Measurements from ENCODE around the gene KDSR.

The KDSR gene

GRCh38 chr18:63321291-63321690 lies 45.7 kb downstream of the KDSR start:
- no peak for DNase-seq (ENCODE audit: low read depth in 2 of 2)

- no peak for DNase-seq (ENCODE audit: low read depth in 2 of 2)
Observed at GRCh38 chr18:63320975-63321265, 46.1 kb downstream of the KDSR start.

- DNase-seq (ENCODE audit: low read depth in 2 of 2) = peak; percentile 23 to 78
Observed at GRCh38 chr18:63320123-63320974, 46.7 kb downstream of the KDSR start.

- peak in 1 of 2 donors; percentile 75 for DNase-seq (ENCODE audit: low read depth in 2 of 2)
Observed at GRCh38 chr18:63319383-63320122, 47.5 kb downstream of the KDSR start, which contains the start of gene BCL2. Gene BCL2 (minus strand): TSS chr18:63319769.

GRCh38 chr18:63318889-63319382 lies 48.1 kb downstream of the KDSR start:
- no peak for DNase-seq (ENCODE audit: low read depth in 2 of 2)

GRCh38 chr18:63317982-63318888 lies 48.8 kb downstream of the KDSR start:
- DNase-seq (ENCODE audit: low read depth in 2 of 2) = peak; percentile 57 to 68

- no peak for DNase-seq (ENCODE audit: low read depth in 2 of 2)
Observed at GRCh38 chr18:63317556-63317946, 49.5 kb downstream of the KDSR start.

- DNase-seq (ENCODE audit: low read depth in 2 of 2) = no peak
Observed at GRCh38 chr18:63316612-63317555, 50.1 kb downstream of the KDSR start.

GRCh38 chr18:63315876-63316275 lies 51.1 kb downstream of the KDSR start:
- no peak for DNase-seq (ENCODE audit: low read depth in 2 of 2)

- DNase-seq (ENCODE audit: low read depth in 2 of 2) = no peak
Observed at GRCh38 chr18:63315131-63315662, 51.8 kb downstream of the KDSR start.

- no peak for DNase-seq (ENCODE audit: low read depth in 2 of 2)
Observed at GRCh38 chr18:63314062-63314790, 52.8 kb downstream of the KDSR start.

- DNase-seq (ENCODE audit: low read depth in 2 of 2) = no peak
Observed at GRCh38 chr18:63313396-63313917, 53.5 kb downstream of the KDSR start.

GRCh38 chr18:63312737-63313395 lies 54.1 kb downstream of the KDSR start:
- no peak for DNase-seq (ENCODE audit: low read depth in 2 of 2)

- DNase-seq (ENCODE audit: low read depth in 2 of 2) = no peak
Observed at GRCh38 chr18:63312019-63312409, 55.0 kb downstream of the KDSR start.

- no peak for DNase-seq (ENCODE audit: low read depth in 2 of 2)
Observed at GRCh38 chr18:63311118-63312018, 55.6 kb downstream of the KDSR start.

GRCh38 chr18:63309422-63309821 lies 57.6 kb downstream of the KDSR start:
- DNase-seq (ENCODE audit: low read depth in 2 of 2) = no peak

GRCh38 chr18:63307551-63308200 lies 59.3 kb downstream of the KDSR start:
- DNase-seq (ENCODE audit: low read depth in 2 of 2) = no peak
